Lower leg skin (tissue), 4 donors: ENCODE results near the gene UBASH3A. TPM values are rescaled to one million over a fixed set of nuclear protein-coding genes. Genes with fewer than 3 reads are reported as not detected.

Experiments
- DNase-seq, 2 donors: peaks; one replicate each; pipeline ENCODE4 v3.0.0-alpha.2; 2019; ENCODE audit warnings: low spot score in 2 of 2
- H3K4me3 ChIP-seq: fragments of 200-600 bp; sonication (generic); 2 replicates; pipeline ENCODE4 v1.5.1; 2017; ENCODE audit warnings: mild to moderate bottlenecking, low read depth; ENCODE audit not compliant: poor library complexity, severe bottlenecking
- CTCF ChIP-seq, 3 donors: fragments of 450-650 bp; IDR thresholded peaks; one replicate each; pipeline ENCODE4 v1.5.1; 2016; ENCODE audit warnings: antibody characterized with exemption in 3 of 3, mild to moderate bottlenecking in 3 of 3, moderate library complexity in 2 of 3
- POLR2A ChIP-seq, 2 donors: fragments of 450-650 bp; IDR thresholded peaks; one replicate each; pipeline ENCODE4 v1.6.1; 2016 to 2017; ENCODE audit warnings: antibody characterized with exemption in 2 of 2, mild to moderate bottlenecking in 1 of 2, moderate library complexity in 1 of 2
- whole genome bisulfite sequencing, 2 donors: methylation state at CpG; one replicate each; pipeline ENCODE4 v1.1.5; 2018; 5-methylcytosine and 5-hydroxymethylcytosine counted together
- intact Hi-C: fragments of 100-400 bp; cut with DNase I; formaldehyde crosslinking; loops from one replicate; pipeline ENCODE4 v1.15.0; 2023; ENCODE audit warnings: low total_unique reads
- total RNA-seq, 4 donors: library from RNA; depleted of rRNA; stranded (reverse); fragments of >200 nt; gene quantifications; one replicate each; pipeline ENCODE4 v1.1.0, GENCODE V29; 2016

The UBASH3A gene
- total RNA-seq, 4 donors from 2014 or later: 0.23 TPM; not detected in 3

- TF ChIP-seq CTCF (IDR thresholded peaks at IDR 0.05) (no peak), POLR2A (IDR thresholded peaks at IDR 0.05) (no peak)
- intact Hi-C loops: no loop called here
- H3K4me3 ChIP-seq: no peak overlapping the region
- WGBS, 2 donors: 72 to 74% methylated on average over 10 to 13 of the region's 13 CpGs
- no peak for DNase-seq
Observed at GRCh38 chr21:42364304-42364865, 39.3 kb upstream of the UBASH3A start.

GRCh38 chr21:42365770-42366169 lies 37.9 kb upstream of the UBASH3A start:
- no peak for DNase-seq
- no peak overlapping the region for H3K4me3 ChIP-seq
- TF ChIP-seq CTCF (IDR thresholded peaks at IDR 0.05) (no peak), POLR2A (IDR thresholded peaks at IDR 0.05) (no peak)
- WGBS, 2 donors: 79 to 80% methylated on average over 6 of the region's 6 CpGs
- intact Hi-C loops: no loop called here

- no peak for DNase-seq
- TF ChIP-seq POLR2A (IDR thresholded peaks at IDR 0.05): no peak
- no peak for TF ChIP-seq CTCF (IDR thresholded peaks at IDR 0.05)
- intact Hi-C loops: no loop called here
- no peak within 1 kb of the TSS for H3K4me3 ChIP-seq
- WGBS, 2 donors: 79 to 81% methylated on average over 19 of the region's 19 CpGs
Observed at GRCh38 chr21:42366292-42367010, 37.3 kb upstream of the UBASH3A start, which contains the start of gene TFF1. TSS of gene TFF1 (minus strand) at chr21:42366535. CDS start at chr21:42366495, 40 bp downstream.

- TF ChIP-seq POLR2A (IDR thresholded peaks at IDR 0.05) (no peak), CTCF (IDR thresholded peaks at IDR 0.05) (no peak)
- no peak overlapping the region for H3K4me3 ChIP-seq
- no peak for DNase-seq
- WGBS, 2 donors: 83 to 84% methylated on average over 14 of the region's 14 CpGs
- intact Hi-C loops: no loop called here
Observed at GRCh38 chr21:42367367-42368165, 36.1 kb upstream of the UBASH3A start.

GRCh38 chr21:42369821-42370220 lies 33.9 kb upstream of the UBASH3A start:
- no peak overlapping the region for H3K4me3 ChIP-seq
- TF ChIP-seq POLR2A (IDR thresholded peaks at IDR 0.05) (no peak), CTCF (IDR thresholded peaks at IDR 0.05) (no peak)
- intact Hi-C loops: no loop called here
- 83 to 84% methylated on average over 16 of the region's 16 CpGs for WGBS, 2 donors
- no peak for DNase-seq
